Measurements from ENCODE around the gene PRDM16. TPM values are rescaled to one million over a fixed set of nuclear protein-coding genes. Genes with fewer than 3 reads are reported as not detected.

The PRDM16 gene
- total and polyA plus RNA-seq, 2 of the 4 experiments (the other 2 are of a cell fraction): 0.02 TPM; not detected in 1

DNA sequence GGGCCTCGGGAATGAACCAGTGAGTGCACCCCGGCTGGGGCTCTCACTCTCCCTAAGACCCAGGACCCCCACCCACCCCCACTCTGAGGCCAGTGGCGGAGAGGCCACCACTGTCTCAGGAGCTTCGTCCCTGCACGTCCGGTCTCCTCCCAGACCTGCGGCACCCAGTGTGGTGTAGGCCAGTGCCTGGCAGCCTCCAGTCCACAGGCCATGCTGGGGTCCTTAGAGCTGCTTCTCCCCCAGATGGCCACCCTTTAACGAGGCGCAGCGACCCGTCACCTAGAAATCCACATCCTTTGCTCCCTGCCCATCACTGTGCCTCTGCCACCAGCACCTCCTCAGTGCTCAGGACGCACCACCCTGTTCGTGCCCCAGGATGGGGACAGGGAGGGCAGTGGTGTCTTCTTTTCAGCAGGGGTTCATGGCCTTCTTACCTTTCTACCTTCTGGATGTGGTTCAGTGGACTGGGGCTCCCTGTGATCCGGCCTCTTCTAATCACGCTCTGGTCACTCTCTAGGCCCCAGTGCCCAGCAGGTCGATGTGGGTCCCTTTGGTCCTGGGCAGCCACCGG is 253.5 kb downstream of the PRDM16 start:
- no peak overlapping the region for H2BK120ac ChIP-seq (ENCODE audit: low read depth, low read length)
- H2AK5ac ChIP-seq (ENCODE audit: low read depth, low read length): no peak overlapping the region
- H3K9me3 ChIP-seq (ENCODE audit: control insufficient read depth, insufficient read depth, low read length): peaks cover 4% of the 10 kb centered on the region; the same call in 1 of the 2 replicates
- H3K9me1 ChIP-seq (ENCODE audit: insufficient read depth, low read length): no peaks in the 10 kb centered on the region
- H3K9ac ChIP-seq (ENCODE audit: low read depth, low read length): no peak overlapping the region
- H3K18ac ChIP-seq (ENCODE audit: low read depth, low read length): no peak overlapping the region
- no peak for ATAC-seq (ENCODE audit: low read depth)
- in situ Hi-C loops (cut with MboI; ENCODE audit: low sequenced_read_pairs): loop anchor here (25.0 kb wide), 1 partner anchor 910 kb away; the partner anchor contains the start of gene PEX10
- TF ChIP-seq NFE2L2 (IDR thresholded peaks at IDR 0.05; ENCODE audit: low read depth, low read length) (no peak), RAD21 (IDR thresholded peaks at IDR 0.05; ENCODE audit: low read length) (no peak), POLR2A (IDR thresholded peaks at IDR 0.05; ENCODE audit: low read depth, low read length) (no peak), CHD1 (IDR thresholded peaks at IDR 0.05; ENCODE audit: low read depth, low read length) (no peak), CEBPB (IDR thresholded peaks at IDR 0.05; ENCODE audit: low read depth, low read length) (no peak), MXI1 (IDR thresholded peaks at IDR 0.05; ENCODE audit: borderline replicate concordance, low read depth, low read length) (no peak), SMC3 (IDR thresholded peaks at IDR 0.05; ENCODE audit: low read depth, low read length) (no peak), RCOR1 (IDR thresholded peaks at IDR 0.05; ENCODE audit: insufficient replicate concordance, low read length) (no peak), RFX5 (IDR thresholded peaks at IDR 0.05; ENCODE audit: low read depth, low read length) (no peak), CTCF (conservative IDR thresholded peaks at IDR 0.05; ENCODE audit: low read depth, low read length) (no peak), FOS (IDR thresholded peaks at IDR 0.05; ENCODE audit: low read depth, low read length) (no peak), MAFK (IDR thresholded peaks at IDR 0.05; ENCODE audit: low read depth, low read length) (no peak), MAZ (IDR thresholded peaks at IDR 0.05; ENCODE audit: borderline replicate concordance, low read depth, low read length) (no peak), BHLHE40 (IDR thresholded peaks at IDR 0.05; ENCODE audit: low read depth, low read length) (no peak)
- TF ChIP-seq, protein P1, sequence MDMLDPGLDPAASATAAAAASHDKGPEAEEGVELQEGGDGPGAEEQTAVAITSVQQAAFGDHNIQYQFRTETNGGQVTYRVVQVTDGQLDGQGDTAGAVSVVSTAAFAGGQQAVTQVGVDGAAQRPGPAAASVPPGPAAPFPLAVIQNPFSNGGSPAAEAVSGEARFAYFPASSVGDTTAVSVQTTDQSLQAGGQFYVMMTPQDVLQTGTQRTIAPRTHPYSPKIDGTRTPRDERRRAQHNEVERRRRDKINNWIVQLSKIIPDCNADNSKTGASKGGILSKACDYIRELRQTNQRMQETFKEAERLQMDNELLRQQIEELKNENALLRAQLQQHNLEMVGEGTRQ (IDR thresholded peaks at IDR 0.05; ENCODE audit: low read depth, low read length): no peak
- TF ChIP-seq, protein P2, sequence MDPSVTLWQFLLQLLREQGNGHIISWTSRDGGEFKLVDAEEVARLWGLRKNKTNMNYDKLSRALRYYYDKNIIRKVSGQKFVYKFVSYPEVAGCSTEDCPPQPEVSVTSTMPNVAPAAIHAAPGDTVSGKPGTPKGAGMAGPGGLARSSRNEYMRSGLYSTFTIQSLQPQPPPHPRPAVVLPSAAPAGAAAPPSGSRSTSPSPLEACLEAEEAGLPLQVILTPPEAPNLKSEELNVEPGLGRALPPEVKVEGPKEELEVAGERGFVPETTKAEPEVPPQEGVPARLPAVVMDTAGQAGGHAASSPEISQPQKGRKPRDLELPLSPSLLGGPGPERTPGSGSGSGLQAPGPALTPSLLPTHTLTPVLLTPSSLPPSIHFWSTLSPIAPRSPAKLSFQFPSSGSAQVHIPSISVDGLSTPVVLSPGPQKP (IDR thresholded peaks at IDR 0.05; ENCODE audit: borderline replicate concordance, low read depth, low read length): no peak
- H2BK15ac ChIP-seq (ENCODE audit: low read depth, low read length): no peak overlapping the region
- no peak overlapping the region for H3K56ac ChIP-seq (ENCODE audit: extremely low read depth, insufficient read depth, low read length)
- intact Hi-C loops (cut with micrococcal nuclease): no loop called here
- peaks cover 2% of the 10 kb centered on the region; the same call in 1 of the 2 replicates for H3K27me3 ChIP-seq (ENCODE audit: control insufficient read depth, insufficient read depth, low read length)
- dilution Hi-C loops (cut with HindIII; ENCODE audit: low sequenced_read_pairs, unreplicated experiment): no loop called here
- DNase-seq: no peak
- no peak overlapping the region for H3K4ac ChIP-seq (ENCODE audit: low read depth, low read length)
- no peak overlapping the region for H3K4me2 ChIP-seq (ENCODE audit: low read depth, low read length)
- H3K14ac ChIP-seq (replicated peaks; ENCODE audit: low read depth, low read length): no peak overlapping the region
- no peak overlapping the region for H4K91ac ChIP-seq (ENCODE audit: insufficient read depth, low read depth, low read length)
- no peak overlapping the region for H2BK20ac ChIP-seq (ENCODE audit: low read depth, low read length)
- H3K36me3 ChIP-seq (ENCODE audit: control insufficient read depth, insufficient read depth, low read length): no peaks in the 10 kb centered on the region
- no peak overlapping the region for H2AFZ ChIP-seq (replicated peaks; ENCODE audit: low read length, poor library complexity)
- WGBS, 2 experiments (ENCODE audit: extremely low coverage in 2 of 2, insufficient read length in 1 of 2): 74% methylated on average over 7 of the region's 17 CpGs; no CpG with 5 or more reads in 1 of the 2 experiments
- CTCF ChIA-PET: no interaction called here
- POLR2A ChIA-PET (ENCODE audit: unreplicated experiment): no interaction called here
- no peaks in the 10 kb centered on the region for H4K20me1 ChIP-seq (ENCODE audit: insufficient read depth, low read length)
- H4K8ac ChIP-seq (ENCODE audit: low read depth in 2 of 2, low read length in 2 of 2): no peak overlapping the region
- H3K4me3 ChIP-seq (ENCODE audit: insufficient read depth, low read depth, low read length): no peak overlapping the region
- H2BK5ac ChIP-seq (ENCODE audit: low read depth, low read length, poor library complexity, severe bottlenecking): no peak overlapping the region
- no peak overlapping the region for H3K27ac ChIP-seq (ENCODE audit: insufficient read depth, low read length)
- H2AK9ac ChIP-seq (replicated peaks; ENCODE audit: low read depth, low read length, poor library complexity): no peak overlapping the region
- H3K23ac ChIP-seq (ENCODE audit: low read depth, low read length): no peak overlapping the region
- H3K4me1 ChIP-seq (ENCODE audit: control insufficient read depth, insufficient read depth, low read length): no peaks in the 10 kb centered on the region
- H3K79me1 ChIP-seq (ENCODE audit: low read depth in 1 of 2, low read length in 2 of 2): no peaks in the 10 kb centered on the region
- BruUV-seq (replicated peaks): no TSS peak
- H4K5ac ChIP-seq (ENCODE audit: low read depth, low read length): no peak overlapping the region
